ENCODE results near the gene CPSF4L. TPM values are rescaled to one million over a fixed set of nuclear protein-coding genes. Genes with fewer than 3 reads are reported as not detected.
"Not testable (repeated sequence)": the region's sequence is repeated elsewhere in the genome, so short reads cannot be mapped to it uniquely, and the experiment has no call there.

Gene CPSF4L
- total RNA-seq, 2 experiments from 2014 or later, result not detected

GRCh38 chr17:73266796-73267195, 5.1 kb upstream of the CPSF4L start:
- Histone ChIP-seq H4K20me1 (ENCODE audit: insufficient read depth, low read length) (no peaks in the 10 kb centered on the region), H3K4me2 (ENCODE audit: low read length) (no peak overlapping the region), H3K79me2 (ENCODE audit: insufficient read depth, low read depth, low read length) (no peaks in the 10 kb centered on the region), H3K36me3 (ENCODE audit: insufficient read depth, low read length) (no peaks in the 10 kb centered on the region), H3K9me3 (ENCODE audit: low read length) (no peaks in the 10 kb centered on the region), H3K4me3 (ENCODE audit: low read depth, low read length, poor library complexity, severe bottlenecking) (no peak overlapping the region), H3K4me1 (ENCODE audit: insufficient read depth, low read length, poor library complexity, severe bottlenecking) (no peaks in the 10 kb centered on the region), H3K9me2 (ENCODE audit: insufficient read depth, low read length) (no peaks in the 10 kb centered on the region), H2AFZ (ENCODE audit: low read length) (no peak overlapping the region), H3K27ac (ENCODE audit: low read depth, low read length, poor library complexity, severe bottlenecking) (no peak overlapping the region)
- no TSS peak for BruUV-seq (replicated peaks)
- intact Hi-C loops (cut with micrococcal nuclease; ENCODE audit: unreplicated experiment), result no loop called here
- POLR2A ChIA-PET, result interaction anchor here (0.6 to 1.1 kb wide), 3 partner anchors 11 to 285 kb away, joined by 3 read pairs; no protein-coding TSS in a partner anchor
- DNase-seq (ENCODE audit: low spot score), result no peak
- CTCF ChIA-PET (ENCODE audit: unreplicated experiment), result interaction anchor here (0.6 kb wide), 1 partner anchor 699 kb away, joined by 9 read pairs; no protein-coding TSS in a partner anchor
- TF ChIP-seq EZH2phosphoT487 (IDR thresholded peaks at IDR 0.05; ENCODE audit: borderline replicate concordance, low read depth, low read length), result no peak
- no peak for TF ChIP-seq CTCF (conservative IDR thresholded peaks at IDR 0.05; ENCODE audit: low read length)

- no peaks in the 10 kb centered on the region for H3K4me1 ChIP-seq (ENCODE audit: insufficient read depth, low read length, poor library complexity, severe bottlenecking)
- no peak overlapping the region for H2AFZ ChIP-seq (ENCODE audit: low read length)
- no peaks in the 10 kb centered on the region for H3K79me2 ChIP-seq (ENCODE audit: insufficient read depth, low read depth, low read length)
- no peak for TF ChIP-seq EZH2phosphoT487 (IDR thresholded peaks at IDR 0.05; ENCODE audit: borderline replicate concordance, low read depth, low read length)
- no peak for TF ChIP-seq CTCF (conservative IDR thresholded peaks at IDR 0.05; ENCODE audit: low read length)
- no peak overlapping the region for H3K4me3 ChIP-seq (ENCODE audit: low read depth, low read length, poor library complexity, severe bottlenecking)
- no peaks in the 10 kb centered on the region for H3K9me2 ChIP-seq (ENCODE audit: insufficient read depth, low read length)
- no peaks in the 10 kb centered on the region for H4K20me1 ChIP-seq (ENCODE audit: insufficient read depth, low read length)
- intact Hi-C loops (cut with micrococcal nuclease; ENCODE audit: unreplicated experiment), result no loop called here
- H3K9me3 ChIP-seq (ENCODE audit: low read length), result no peaks in the 10 kb centered on the region
- H3K4me2 ChIP-seq (ENCODE audit: low read length), result no peak overlapping the region
- BruUV-seq (replicated peaks), result no TSS peak
- H3K27ac ChIP-seq (ENCODE audit: low read depth, low read length, poor library complexity, severe bottlenecking), result no peak overlapping the region
- no peaks in the 10 kb centered on the region for H3K36me3 ChIP-seq (ENCODE audit: insufficient read depth, low read length)
- ChIA-PET CTCF (ENCODE audit: unreplicated experiment) (interaction anchor here (0.6 kb wide), 1 partner anchor 700 kb away, joined by 9 read pairs; no protein-coding TSS in a partner anchor), POLR2A (interaction anchor here (0.6 to 1.1 kb wide), 5 partner anchors 12 to 284 kb away, joined by 3 to 7 read pairs (median 3); no protein-coding TSS in a partner anchor)
- no peak for DNase-seq (ENCODE audit: low spot score)
These were observed 4.3 kb upstream of the CPSF4L start for GRCh38 chr17:73265646-73266640.

- H4K20me1 ChIP-seq (ENCODE audit: insufficient read depth, low read length); H3K4me2 ChIP-seq (ENCODE audit: low read length); H3K27ac ChIP-seq (ENCODE audit: low read depth, low read length, poor library complexity, severe bottlenecking); intact Hi-C loops (cut with micrococcal nuclease; ENCODE audit: unreplicated experiment); H3K36me3 ChIP-seq (ENCODE audit: insufficient read depth, low read length); H3K9me2 ChIP-seq (ENCODE audit: insufficient read depth, low read length); H2AFZ ChIP-seq (ENCODE audit: low read length); H3K79me2 ChIP-seq (ENCODE audit: insufficient read depth, low read depth, low read length); DNase-seq (ENCODE audit: low spot score); H3K4me3 ChIP-seq (ENCODE audit: low read depth, low read length, poor library complexity, severe bottlenecking); CTCF ChIA-PET (ENCODE audit: unreplicated experiment); H3K4me1 ChIP-seq (ENCODE audit: insufficient read depth, low read length, poor library complexity, severe bottlenecking); H3K9me3 ChIP-seq (ENCODE audit: low read length); BruUV-seq (replicated peaks): not testable (repeated sequence)
- POLR2A ChIA-PET, result interaction anchor here (0.7 kb wide), 1 partner anchor 217 kb away, joined by 4 read pairs; no protein-coding TSS in a partner anchor
These were observed 2.8 kb upstream of the CPSF4L start for GRCh38 chr17:73264448-73264847.

Measured in OCI-LY7 (cell line).